ENCODE results near the gene ANGPTL8.

ANGPTL8 gene

GRCh38 chr19:11239377-11240000 is at the start of gene ANGPTL8:
ANGPTL8 (plus strand) TSS chr19:11239619; CDS start chr19:11239638, 19 bp downstream.
- no peak for DNase-seq

- no peak for DNase-seq
Measured at GRCh38 chr19:11190501-11190900, 48.9 kb upstream of the ANGPTL8 start.

- DNase-seq, result no peak
Measured at GRCh38 chr19:11191273-11191755, 48.1 kb upstream of the ANGPTL8 start.

- no peak for DNase-seq
Measured at GRCh38 chr19:11191934-11192333, 47.5 kb upstream of the ANGPTL8 start.

- DNase-seq, result no peak
Measured at GRCh38 chr19:11192957-11193939, 46.2 kb upstream of the ANGPTL8 start.

GRCh38 chr19:11194173-11194572 is 45.2 kb upstream of the ANGPTL8 start:
- no peak for DNase-seq

GRCh38 chr19:11194656-11195558 is 44.5 kb upstream of the ANGPTL8 start:
- no peak for DNase-seq

- no peak for DNase-seq
Measured at GRCh38 chr19:11195681-11196080, 43.7 kb upstream of the ANGPTL8 start.

GRCh38 chr19:11196406-11197287 is 42.8 kb upstream of the ANGPTL8 start:
- no peak for DNase-seq

GRCh38 chr19:11197291-11198174 is 41.9 kb upstream of the ANGPTL8 start, which contains the start of gene KANK2:
KANK2 (minus strand) TSS chr19:11197545; CDS start chr19:11194511, 3,034 bp downstream.
- DNase-seq, result peak; percentile 14

- DNase-seq, result no peak
Measured at GRCh38 chr19:11198175-11198534, 41.3 kb upstream of the ANGPTL8 start.

- no peak for DNase-seq
Measured at GRCh38 chr19:11198769-11199424, 40.5 kb upstream of the ANGPTL8 start.

GRCh38 chr19:11199517-11199916 is 39.9 kb upstream of the ANGPTL8 start:
- DNase-seq, result no peak

- no peak for DNase-seq
Measured at GRCh38 chr19:11200015-11200574, 39.3 kb upstream of the ANGPTL8 start.

- no peak for DNase-seq
Measured at GRCh38 chr19:11200931-11201330, 38.5 kb upstream of the ANGPTL8 start.

GRCh38 chr19:11201791-11202190 is 37.6 kb upstream of the ANGPTL8 start:
- DNase-seq, result no peak

GRCh38 chr19:11202488-11203193 is 36.8 kb upstream of the ANGPTL8 start:
- DNase-seq, result no peak

- no peak for DNase-seq
Measured at GRCh38 chr19:11203194-11204075, 36.0 kb upstream of the ANGPTL8 start.

Data from GF-D8 (cell line).